Coronary artery (tissue), 2 donors: ENCODE results near the gene COL18A1.
A peak's percentile ranks its signal among the peaks of the same experiment; 100 is the strongest.

Experiments used
- DNase-seq: peaks from one replicate; pipeline ENCODE4 v3.0.0-alpha.2; 2017; ENCODE audit warnings: low spot score
- H3K27ac ChIP-seq, 2 donors: fragments of 200-600 bp; sonication (generic); one replicate each; pipeline ENCODE4 v1.5.1; 2016 to 2019
- H3K4me3 ChIP-seq: fragments of 200-600 bp; sonication (generic); 2 replicates; pipeline ENCODE4 v1.5.1; 2016; ENCODE audit warnings: mild to moderate bottlenecking, moderate library complexity
- CTCF ChIP-seq: fragments of 200-600 bp; sonication (generic); IDR thresholded peaks from one replicate; pipeline ENCODE4 v1.5.1; 2019; ENCODE audit warnings: antibody characterized with exemption

The COL18A1 gene

GRCh38 chr21:45363921-45364467 lies 41.0 kb upstream of the COL18A1 start:
- Histone ChIP-seq H3K4me3 (peak overlapping the region; percentile 59), H3K27ac (peak overlapping the region; percentile 95 to 99)
- DNase-seq = peak; percentile 96
- no peak for TF ChIP-seq CTCF

- Histone ChIP-seq H3K27ac (peak overlapping the region; percentile 95 to 99), H3K4me3 (peak overlapping the region; percentile 59)
- no peak for DNase-seq
- no peak for TF ChIP-seq CTCF
Measured at GRCh38 chr21:45364468-45365185, 40.3 kb upstream of the COL18A1 start.

- Histone ChIP-seq H3K27ac (peak overlapping the region; percentile 95 to 99), H3K4me3 (peak overlapping the region; percentile 59)
- no peak for DNase-seq
- TF ChIP-seq CTCF = no peak
Measured at GRCh38 chr21:45365186-45365607, 39.8 kb upstream of the COL18A1 start.

- H3K27ac ChIP-seq = peak overlapping the region; percentile 95 to 99
- no peak for DNase-seq
- no peak for TF ChIP-seq CTCF
- H3K4me3 ChIP-seq = no peak overlapping the region
Measured at GRCh38 chr21:45365608-45366241, 39.2 kb upstream of the COL18A1 start.

GRCh38 chr21:45366476-45366875 lies 38.5 kb upstream of the COL18A1 start:
- Histone ChIP-seq H3K27ac (peak overlapping the region; percentile 95 to 99), H3K4me3 (no peak overlapping the region)
- no peak for DNase-seq
- TF ChIP-seq CTCF = no peak

- Histone ChIP-seq H3K27ac (peak overlapping the region; percentile 95 to 99), H3K4me3 (no peak overlapping the region)
- DNase-seq = peak; percentile 94
- TF ChIP-seq CTCF = no peak
Measured at GRCh38 chr21:45366931-45367401, 38.0 kb upstream of the COL18A1 start.
